SJCRH30 (cell line): ENCODE measurements around the gene DGKI. TPM values are rescaled to one million over a fixed set of nuclear protein-coding genes. Genes with fewer than 3 reads are reported as not detected.
"Not testable (repeated sequence)": the region's sequence is repeated elsewhere in the genome, so short reads cannot be mapped to it uniquely, and the experiment has no call there.

ENCODE experiments used
- DNase-seq, 2 experiments: peaks; one replicate each; pipeline ENCODE4 v3.0.0-alpha.2; 2015 to 2020
- H3K27ac ChIP-seq: fragments of 250-450 bp; sonication (Bioruptor Pico); 2 replicates; pipeline ENCODE4 v1.5.1; 2020; ENCODE audit warnings: mild to moderate bottlenecking, moderate library complexity
- H3K27me3 ChIP-seq: fragments of 250-450 bp; sonication (Bioruptor Pico); 2 replicates; pipeline ENCODE4 v1.5.1; 2020; ENCODE audit warnings: mild to moderate bottlenecking, moderate library complexity
- H3K36me3 ChIP-seq: fragments of 250-450 bp; sonication (Bioruptor Pico); 2 replicates; pipeline ENCODE4 v1.5.1; 2020; ENCODE audit warnings: mild to moderate bottlenecking, moderate library complexity
- H3K4me1 ChIP-seq: fragments of 250-450 bp; sonication (Bioruptor Pico); 2 replicates; pipeline ENCODE4 v1.5.1; 2020; ENCODE audit warnings: mild to moderate bottlenecking, moderate library complexity
- H3K4me3 ChIP-seq: fragments of 250-450 bp; sonication (Bioruptor Pico); 2 replicates; pipeline ENCODE4 v1.5.1; 2020; ENCODE audit warnings: mild to moderate bottlenecking, moderate library complexity
- H3K9me3 ChIP-seq: fragments of 250-450 bp; sonication (Bioruptor Pico); replicated peaks from 2 replicates; pipeline ENCODE4 v1.5.1; 2020; ENCODE audit warnings: mild to moderate bottlenecking, moderate library complexity
- total RNA-seq: library from RNA; depleted of rRNA; stranded (reverse); fragments of >200 nt; shearing (Covaris generic); gene quantifications from 2 replicates; pipeline ENCODE4 v1.2.3, GENCODE V29; 2014

Gene DGKI
- total RNA-seq, 1 experiment from 2014 or later: not detected

- DNase-seq: no peak
- Histone ChIP-seq H3K4me1 (no peaks in the 10 kb centered on the region), H3K27me3 (peaks cover 4% of the 10 kb centered on the region; the same call in 1 of the 2 replicates), H3K27ac (no peak overlapping the region), H3K36me3 (no peaks in the 10 kb centered on the region), H3K4me3 (no peak overlapping the region), H3K9me3 (0 out of 2 replicates have a peak, but pooled peaks cover 6% of the 10 kb centered on the region)
Measured at GRCh38 chr7:137835486-137836112, 11.2 kb downstream of the DGKI start.

- no peak overlapping the region for H3K27ac ChIP-seq
- DNase-seq: no peak
- no peaks in the 10 kb centered on the region; the same call in 1 of the 2 replicates for H3K27me3 ChIP-seq
- H3K4me3 ChIP-seq: no peak overlapping the region
- no peaks in the 10 kb centered on the region for H3K36me3 ChIP-seq
- H3K4me1 ChIP-seq: no peaks in the 10 kb centered on the region
- 0 out of 2 replicates have a peak, but pooled peaks cover 6% of the 10 kb centered on the region for H3K9me3 ChIP-seq
Measured at GRCh38 chr7:137834552-137834951, 12.2 kb downstream of the DGKI start.

GRCh38 chr7:137832990-137833389 lies 13.8 kb downstream of the DGKI start:
- not testable (repeated sequence) for H3K27me3 ChIP-seq, H3K9me3 ChIP-seq, H3K27ac ChIP-seq, H3K4me1 ChIP-seq, H3K4me3 ChIP-seq, DNase-seq, H3K36me3 ChIP-seq

GRCh38 chr7:137832382-137832781 lies 14.4 kb downstream of the DGKI start:
- Histone ChIP-seq H3K4me3 (no peak overlapping the region), H3K9me3 (0 out of 2 replicates have a peak, but pooled peaks cover 6% of the 10 kb centered on the region), H3K4me1 (no peaks in the 10 kb centered on the region), H3K27ac (no peak overlapping the region), H3K27me3 (no peaks in the 10 kb centered on the region; the same call in none of the 2 replicates), H3K36me3 (no peaks in the 10 kb centered on the region)
- DNase-seq: no peak

GRCh38 chr7:137831555-137831954 lies 15.2 kb downstream of the DGKI start:
- not testable (repeated sequence) for H3K4me3 ChIP-seq, H3K27ac ChIP-seq, H3K4me1 ChIP-seq, H3K27me3 ChIP-seq, DNase-seq, H3K9me3 ChIP-seq, H3K36me3 ChIP-seq

- H3K27ac ChIP-seq: no peak overlapping the region
Measured at GRCh38 chr7:137829337-137829992, 17.3 kb downstream of the DGKI start.

GRCh38 chr7:137828456-137828855 lies 18.3 kb downstream of the DGKI start:
- H3K4me3 ChIP-seq: no peak overlapping the region
- no peaks in the 10 kb centered on the region for H3K36me3 ChIP-seq
- DNase-seq: no peak
- 0 out of 2 replicates have a peak, but pooled peaks cover 6% of the 10 kb centered on the region for H3K9me3 ChIP-seq
- no peaks in the 10 kb centered on the region; the same call in 1 of the 2 replicates for H3K27me3 ChIP-seq
- no peak overlapping the region for H3K27ac ChIP-seq
- H3K4me1 ChIP-seq: no peaks in the 10 kb centered on the region

More at GRCh38 chr7:137829337-137829992, 17.3 kb downstream of the DGKI start:
- no peaks in the 10 kb centered on the region; the same call in 1 of the 2 replicates for H3K27me3 ChIP-seq
- no peaks in the 10 kb centered on the region for H3K36me3 ChIP-seq
- H3K4me3 ChIP-seq: no peak overlapping the region
- H3K4me1 ChIP-seq: no peaks in the 10 kb centered on the region
- 0 out of 2 replicates have a peak, but pooled peaks cover 6% of the 10 kb centered on the region for H3K9me3 ChIP-seq
- DNase-seq: no peak

- Histone ChIP-seq H3K27me3 (no peaks in the 10 kb centered on the region; the same call in 1 of the 2 replicates), H3K36me3 (no peaks in the 10 kb centered on the region), H3K4me3 (no peak overlapping the region), H3K4me1 (no peaks in the 10 kb centered on the region), H3K27ac (no peak overlapping the region), H3K9me3 (no peaks in the 10 kb centered on the region)
- no peak for DNase-seq
Measured at GRCh38 chr7:137825489-137825888, 21.3 kb downstream of the DGKI start.

GRCh38 chr7:137820677-137821420 lies 25.9 kb downstream of the DGKI start:
- H3K4me3 ChIP-seq: no peak overlapping the region
- no peaks in the 10 kb centered on the region for H3K4me1 ChIP-seq
- DNase-seq: peak; percentile 8 to 9
- no peak overlapping the region for H3K27ac ChIP-seq
- no peaks in the 10 kb centered on the region for H3K9me3 ChIP-seq
- no peaks in the 10 kb centered on the region for H3K36me3 ChIP-seq
- no peaks in the 10 kb centered on the region for H3K27me3 ChIP-seq

- DNase-seq: no peak
- no peaks in the 10 kb centered on the region for H3K9me3 ChIP-seq
- H3K4me1 ChIP-seq: no peaks in the 10 kb centered on the region
- no peaks in the 10 kb centered on the region for H3K27me3 ChIP-seq
- no peak overlapping the region for H3K27ac ChIP-seq
- no peak overlapping the region for H3K4me3 ChIP-seq
- no peaks in the 10 kb centered on the region for H3K36me3 ChIP-seq
Measured at GRCh38 chr7:137820156-137820555, 26.6 kb downstream of the DGKI start.

GRCh38 chr7:137818036-137818435 lies 28.7 kb downstream of the DGKI start:
- no peaks in the 10 kb centered on the region for H3K4me1 ChIP-seq
- no peaks in the 10 kb centered on the region for H3K27me3 ChIP-seq
- no peak overlapping the region for H3K27ac ChIP-seq
- no peak overlapping the region for H3K4me3 ChIP-seq
- no peaks in the 10 kb centered on the region for H3K9me3 ChIP-seq
- no peak for DNase-seq
- no peaks in the 10 kb centered on the region for H3K36me3 ChIP-seq

- Histone ChIP-seq H3K36me3 (no peaks in the 10 kb centered on the region), H3K4me1 (no peaks in the 10 kb centered on the region), H3K27me3 (no peaks in the 10 kb centered on the region; the same call in 1 of the 2 replicates), H3K9me3 (no peaks in the 10 kb centered on the region), H3K4me3 (no peak overlapping the region), H3K27ac (no peak overlapping the region)
- peak in 1 of 2 experiments; percentile 2 for DNase-seq
Measured at GRCh38 chr7:137816696-137817320, 30.0 kb downstream of the DGKI start.

- H3K9me3 ChIP-seq: no peaks in the 10 kb centered on the region
- no peak overlapping the region for H3K27ac ChIP-seq
- H3K4me3 ChIP-seq: no peak overlapping the region
- no peaks in the 10 kb centered on the region; the same call in 1 of the 2 replicates for H3K27me3 ChIP-seq
- DNase-seq: no peak
- H3K4me1 ChIP-seq: no peaks in the 10 kb centered on the region
- H3K36me3 ChIP-seq: no peaks in the 10 kb centered on the region
Measured at GRCh38 chr7:137813541-137813940, 33.2 kb downstream of the DGKI start.

GRCh38 chr7:137810248-137810647 lies 36.5 kb downstream of the DGKI start:
- H3K27me3 ChIP-seq: peaks cover under 1% of the 10 kb centered on the region; the same call in 1 of the 2 replicates
- H3K27ac ChIP-seq: no peak overlapping the region
- no peaks in the 10 kb centered on the region for H3K4me1 ChIP-seq
- no peak for DNase-seq
- H3K36me3 ChIP-seq: no peaks in the 10 kb centered on the region
- H3K4me3 ChIP-seq: no peak overlapping the region
- no peaks in the 10 kb centered on the region for H3K9me3 ChIP-seq
